Endodermal cell (in vitro differentiated cells): ENCODE data around the gene ATG10. TPM values are rescaled to one million over a fixed set of nuclear protein-coding genes. Genes with fewer than 3 reads are reported as not detected.
"Not testable (repeated sequence)": the region's sequence is repeated elsewhere in the genome, so short reads cannot be mapped to it uniquely, and the experiment has no call there.

Experiments
- DNase-seq: peaks from one replicate; pipeline ENCODE4 v3.0.0-alpha.2; 2017
- H3K27ac ChIP-seq: 2 replicates; pipeline ENCODE4 v1.5.1; 2013; ENCODE audit warnings: mild to moderate bottlenecking, low read depth, low read length, moderate library complexity
- H3K27me3 ChIP-seq: 2 replicates; pipeline ENCODE4 v1.6.1; 2013; ENCODE audit warnings: mild to moderate bottlenecking, low read length, moderate library complexity; ENCODE audit not compliant: insufficient read depth, control insufficient read depth, poor library complexity, severe bottlenecking
- H3K36me3 ChIP-seq: 2 replicates; pipeline ENCODE4 v1.7.0; 2013; ENCODE audit warnings: mild to moderate bottlenecking, low read length, moderate library complexity; ENCODE audit not compliant: control insufficient read depth, insufficient read depth
- H3K4me1 ChIP-seq: one replicate; pipeline ENCODE4 v1.7.0; 2013; ENCODE audit warnings: low read length; ENCODE audit not compliant: control insufficient read depth, insufficient read depth
- H3K4me3 ChIP-seq: 2 replicates; pipeline ENCODE4 v1.5.1; 2013; ENCODE audit warnings: mild to moderate bottlenecking, low read length, moderate library complexity
- H3K9ac ChIP-seq: 2 replicates; pipeline ENCODE4 v1.6.1; 2013; ENCODE audit warnings: mild to moderate bottlenecking, low read length, moderate library complexity; ENCODE audit not compliant: poor library complexity, severe bottlenecking; ENCODE audit errors: extremely low read depth
- H3K9me3 ChIP-seq: 2 replicates; pipeline ENCODE4 v1.6.1; 2013; ENCODE audit warnings: mild to moderate bottlenecking, low read length, moderate library complexity; ENCODE audit not compliant: control insufficient read depth
- H3K27ac Mint-ChIP-seq: 2 replicates; pipeline ENCODE4 v1.8.0; 2020; ENCODE audit warnings: mixed read lengths
- H3K27me3 Mint-ChIP-seq: 2 replicates; pipeline ENCODE4 v1.8.0; 2021; ENCODE audit warnings: mild to moderate bottlenecking, mixed read lengths; ENCODE audit not compliant: insufficient read depth
- H3K36me3 Mint-ChIP-seq: 2 replicates; pipeline ENCODE4 v1.8.0; 2020; ENCODE audit warnings: low read depth, mixed read lengths
- H3K4me1 Mint-ChIP-seq: 2 replicates; pipeline ENCODE4 v1.8.0; 2020; ENCODE audit warnings: mixed read lengths
- H3K4me3 Mint-ChIP-seq: 2 replicates; pipeline ENCODE4 v1.8.0; 2020; ENCODE audit warnings: mild to moderate bottlenecking, moderate library complexity, mixed read lengths
- H3K9me3 Mint-ChIP-seq: 2 replicates; pipeline ENCODE4 v1.8.0; 2020; ENCODE audit warnings: mild to moderate bottlenecking, mixed read lengths
- CTCF ChIP-seq: fragments of 200-600 bp; sonication (generic); conservative IDR thresholded peaks from 2 replicates; pipeline ENCODE4 v1.5.0; 2021; ENCODE audit warnings: antibody characterized with exemption, mild to moderate bottlenecking
- WGBS, 2 experiments: methylation state at CpG; one replicate each; pipeline versions ENCODE4 v1.1.5 to v1.1.7; 2013; ENCODE audit warnings: missing lambda C conversion rate in 2 of 2, mixed read lengths in 1 of 2; ENCODE audit not compliant: insufficient coverage in 1 of 2, insufficient read length in 1 of 2; 5-methylcytosine and 5-hydroxymethylcytosine counted together
- total RNA-seq, 2 donors: library from RNA; stranded (reverse); fragmentation: NEBNext Ultra II Directional in 1 of 2; extraction: Animal tissue kit (Norgen Biotek cat#: 25700) in 1 of 2; gene quantifications; 2 replicates in 1 of 2; 3 replicates in 1 of 2; pipeline ENCODE4 v1.2.1, GENCODE V29; 2021

The ATG10 gene
- total RNA-seq, 2 donors from 2014 or later: 17.9 to 22.6 TPM

- Mint-ChIP-seq H3K27ac (no peak overlapping the region), H3K36me3 (peaks cover 2% of the 10 kb centered on the region), H3K9me3 (peaks cover 9% of the 10 kb centered on the region), H3K4me3 (no peak overlapping the region), H3K27me3 (no peaks in the 10 kb centered on the region), H3K4me1 (peaks cover 34% of the 10 kb centered on the region)
- no peak for DNase-seq
- Histone ChIP-seq H3K36me3 (no peaks in the 10 kb centered on the region), H3K4me1 (peaks cover 6% of the 10 kb centered on the region), H3K27ac (no peak overlapping the region), H3K27me3 (no peaks in the 10 kb centered on the region), H3K4me3 (no peak overlapping the region), H3K9ac (no peak overlapping the region), H3K9me3 (no peaks in the 10 kb centered on the region)
- WGBS, 2 experiments: 83 to 100% methylated on average over 1 to 3 of the region's 3 CpGs
- no peak for TF ChIP-seq CTCF
These were observed 22.4 kb upstream of the ATG10 start for GRCh38 chr5:81949462-81949861.

GRCh38 chr5:81950996-81951395 lies 20.8 kb upstream of the ATG10 start:
- H3K36me3 Mint-ChIP-seq: no peaks in the 10 kb centered on the region
- Histone ChIP-seq H3K27ac (no peak overlapping the region), H3K27me3 (no peaks in the 10 kb centered on the region), H3K9me3 (no peaks in the 10 kb centered on the region), H3K4me1 (peaks cover 6% of the 10 kb centered on the region), H3K4me3 (no peak overlapping the region), H3K36me3 (no peaks in the 10 kb centered on the region), H3K9ac (no peak overlapping the region)
- no peak for TF ChIP-seq CTCF
- no peaks in the 10 kb centered on the region for H3K27me3 Mint-ChIP-seq
- H3K27ac Mint-ChIP-seq: peak overlapping the region; percentile 6
- DNase-seq: no peak
- H3K9me3 Mint-ChIP-seq: peaks cover 5% of the 10 kb centered on the region
- H3K4me1 Mint-ChIP-seq: peaks cover 40% of the 10 kb centered on the region
- no peak overlapping the region for H3K4me3 Mint-ChIP-seq
- WGBS, 2 experiments: 81% methylated on average over 1 of the region's 1 CpG; no CpG with 5 or more reads in 1 of the 2 experiments

GRCh38 chr5:81954796-81955195 lies 17.0 kb upstream of the ATG10 start:
- peak; percentile 81 for DNase-seq
- H3K27ac ChIP-seq, H3K4me3 ChIP-seq, H3K9me3 Mint-ChIP-seq, H3K27me3 Mint-ChIP-seq, H3K9me3 ChIP-seq, H3K36me3 ChIP-seq, H3K4me3 Mint-ChIP-seq, H3K4me1 ChIP-seq, H3K9ac ChIP-seq, H3K36me3 Mint-ChIP-seq, H3K27me3 ChIP-seq: not testable (repeated sequence)
- Mint-ChIP-seq H3K27ac (peak overlapping the region; percentile 78), H3K4me1 (peaks cover 49% of the 10 kb centered on the region)
- 20 to 26% methylated on average over 1 to 8 of the region's 8 CpGs for WGBS, 2 experiments

- not testable (repeated sequence) for H3K27ac ChIP-seq, H3K9ac ChIP-seq, H3K9me3 ChIP-seq, H3K4me3 Mint-ChIP-seq, H3K27me3 ChIP-seq, H3K27me3 Mint-ChIP-seq, DNase-seq, H3K4me3 ChIP-seq, H3K36me3 ChIP-seq, H3K27ac Mint-ChIP-seq, H3K9me3 Mint-ChIP-seq, H3K36me3 Mint-ChIP-seq, H3K4me1 ChIP-seq
- H3K4me1 Mint-ChIP-seq: peaks cover 31% of the 10 kb centered on the region
- 50% methylated on average over 1 of the region's 2 CpGs; no CpG with 5 or more reads in 1 of the 2 experiments for WGBS, 2 experiments
These were observed 13.7 kb upstream of the ATG10 start for GRCh38 chr5:81958129-81958528.
